GM23338 (cell line): Measurements from ENCODE around the gene LRRC10B.

Experiments
- CREB1 ChIP-seq: fragments of 250-450 bp; sonication (Bioruptor Pico); IDR thresholded peaks from 2 replicates; pipeline ENCODE4 v1.5.0; 2020; ENCODE audit warnings: low read depth, mild to moderate bottlenecking, moderate library complexity
- ETS1 ChIP-seq: IDR thresholded peaks from 2 replicates; pipeline ENCODE4 v1.6.1; 2016; ENCODE audit warnings: antibody characterized with exemption
- EZH2 ChIP-seq: fragments of 200-600 bp; sonication (generic); IDR thresholded peaks from one replicate; pipeline ENCODE4 v1.8.0; 2017; ENCODE audit warnings: antibody characterized with exemption, mild to moderate bottlenecking, low read depth; ENCODE audit not compliant: unreplicated experiment
- EZH2phosphoT487 ChIP-seq: fragments of 200-600 bp; sonication (generic); IDR thresholded peaks from one replicate; pipeline ENCODE4 v1.8.1; 2018; ENCODE audit warnings: antibody characterized with exemption; ENCODE audit not compliant: unreplicated experiment
- JUNB ChIP-seq: IDR thresholded peaks from one replicate; pipeline ENCODE4 v1.6.1; 2016; ENCODE audit warnings: antibody characterized with exemption; ENCODE audit not compliant: unreplicated experiment
- POLR2AphosphoS5 ChIP-seq: IDR thresholded peaks from 2 replicates; pipeline ENCODE4 v1.6.1; 2016; ENCODE audit warnings: antibody characterized with exemption, low read depth
- REST ChIP-seq: IDR thresholded peaks from one replicate; pipeline ENCODE4 v1.6.1; 2018; ENCODE audit warnings: antibody characterized with exemption; ENCODE audit not compliant: unreplicated experiment
- ZNF331 ChIP-seq: fragments of 250-450 bp; sonication (Bioruptor Pico); IDR thresholded peaks from 2 replicates; pipeline ENCODE4 v1.5.0; 2020; ENCODE audit warnings: low read depth, mild to moderate bottlenecking, moderate library complexity
- TF ChIP-seq, protein P1 (sequence below), 2 experiments: fragments of 200-600 bp in 1 of 2; sonication (generic) in 1 of 2; conservative IDR thresholded peaks; 2 replicates each; pipeline versions ENCODE4 v1.5.1 to v1.6.1; 2016 to 2017; ENCODE audit warnings: antibody characterized with exemption in 2 of 2, low read depth in 2 of 2, mild to moderate bottlenecking in 2 of 2, moderate library complexity in 1 of 2

GRCh38 chr11:61472282-61472681, 36.3 kb upstream of the LRRC10B start:
- TF ChIP-seq, protein P1, sequence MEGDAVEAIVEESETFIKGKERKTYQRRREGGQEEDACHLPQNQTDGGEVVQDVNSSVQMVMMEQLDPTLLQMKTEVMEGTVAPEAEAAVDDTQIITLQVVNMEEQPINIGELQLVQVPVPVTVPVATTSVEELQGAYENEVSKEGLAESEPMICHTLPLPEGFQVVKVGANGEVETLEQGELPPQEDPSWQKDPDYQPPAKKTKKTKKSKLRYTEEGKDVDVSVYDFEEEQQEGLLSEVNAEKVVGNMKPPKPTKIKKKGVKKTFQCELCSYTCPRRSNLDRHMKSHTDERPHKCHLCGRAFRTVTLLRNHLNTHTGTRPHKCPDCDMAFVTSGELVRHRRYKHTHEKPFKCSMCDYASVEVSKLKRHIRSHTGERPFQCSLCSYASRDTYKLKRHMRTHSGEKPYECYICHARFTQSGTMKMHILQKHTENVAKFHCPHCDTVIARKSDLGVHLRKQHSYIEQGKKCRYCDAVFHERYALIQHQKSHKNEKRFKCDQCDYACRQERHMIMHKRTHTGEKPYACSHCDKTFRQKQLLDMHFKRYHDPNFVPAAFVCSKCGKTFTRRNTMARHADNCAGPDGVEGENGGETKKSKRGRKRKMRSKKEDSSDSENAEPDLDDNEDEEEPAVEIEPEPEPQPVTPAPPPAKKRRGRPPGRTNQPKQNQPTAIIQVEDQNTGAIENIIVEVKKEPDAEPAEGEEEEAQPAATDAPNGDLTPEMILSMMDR (conservative IDR thresholded peaks at IDR 0.05; ENCODE audit: low read depth in 2 of 2), result no peak
- TF ChIP-seq EZH2phosphoT487 (no peak), REST (no peak), EZH2 (no peak), CREB1 (CRISPR knock-in tag) (no peak), POLR2AphosphoS5 (no peak), JUNB (no peak), ETS1 (no peak), ZNF331 (CRISPR knock-in tag) (no peak)
